ENCODE data around the gene ITGAE.

ITGAE gene

GRCh38 chr17:3691617-3692067 is 109.3 kb downstream of the ITGAE start:
- DNase-seq: no peak

- DNase-seq: no peak
Observed at GRCh38 chr17:3690094-3690715, 110.8 kb downstream of the ITGAE start.

GRCh38 chr17:3689262-3690093 is 111.5 kb downstream of the ITGAE start:
- DNase-seq: no peak

- DNase-seq: no peak
Observed at GRCh38 chr17:3688852-3689261, 112.1 kb downstream of the ITGAE start.

GRCh38 chr17:3688027-3688553 is 112.9 kb downstream of the ITGAE start:
- no peak for DNase-seq

GRCh38 chr17:3685174-3685573 is 115.8 kb downstream of the ITGAE start:
- DNase-seq: no peak

GRCh38 chr17:3683054-3683511 is 117.9 kb downstream of the ITGAE start:
- DNase-seq: peak in 4 of 5 experiments; percentile 30 to 62 (median 40)

GRCh38 chr17:3682033-3682432 is 119.0 kb downstream of the ITGAE start:
- no peak for DNase-seq

GRCh38 chr17:3681565-3681964 is 119.4 kb downstream of the ITGAE start:
- no peak for DNase-seq

GRCh38 chr17:3681057-3681456 is 119.9 kb downstream of the ITGAE start:
- no peak for DNase-seq

GRCh38 chr17:3679531-3680126 is 121.4 kb downstream of the ITGAE start:
- peak in 1 of 5 experiments; percentile 26 for DNase-seq

GRCh38 chr17:3678821-3679530 is 122.0 kb downstream of the ITGAE start:
- DNase-seq: no peak

- no peak for DNase-seq
Observed at GRCh38 chr17:3678095-3678820, 122.7 kb downstream of the ITGAE start.

- DNase-seq: no peak
Observed at GRCh38 chr17:3675886-3676285, 125.1 kb downstream of the ITGAE start.

GRCh38 chr17:3672571-3672970 is 128.4 kb downstream of the ITGAE start:
- DNase-seq: no peak

GRCh38 chr17:3669548-3669947 is 131.4 kb downstream of the ITGAE start:
- DNase-seq: no peak

GRCh38 chr17:3669085-3669347 is 132.0 kb downstream of the ITGAE start:
- no peak for DNase-seq

GRCh38 chr17:3668279-3669084 is 132.5 kb downstream of the ITGAE start, which contains the start of the genes EMC6 and TAX1BP3:
TSS of gene EMC6 (plus strand) at chr17:3668812. CDS start at chr17:3669147, 335 bp downstream.
TSS of gene TAX1BP3 (minus strand) at chr17:3668578. CDS start at chr17:3668526, 52 bp downstream.
- DNase-seq: peak; percentile 95 to 98 (median 97)

- peak in 2 of 5 experiments; percentile 15 to 19 for DNase-seq
Observed at GRCh38 chr17:3667366-3668278, 133.4 kb downstream of the ITGAE start.

GRCh38 chr17:3666516-3666915 is 134.5 kb downstream of the ITGAE start:
- no peak for DNase-seq
